GM21360 (cell line): ENCODE data around the gene TRNAU1AP.
"Not testable (repeated sequence)": the region's sequence is repeated elsewhere in the genome, so short reads cannot be mapped to it uniquely, and the experiment has no call there.

Source experiments
- ATAC-seq: cut with Tn5 transposase; IDR thresholded peaks from one replicate; pipeline ENCODE4 v1.9.1; 2021; ENCODE audit warnings: mild to moderate bottlenecking, moderate library complexity; ENCODE audit not compliant: unreplicated experiment

TRNAU1AP gene

GRCh38 chr1:28552758-28553663, at the start of gene TRNAU1AP:
TRNAU1AP (plus strand) TSS chr1:28553085; CDS start chr1:28553111, 26 bp downstream.
- ATAC-seq: peak; percentile 88

GRCh38 chr1:28503117-28503516, 49.8 kb upstream of the TRNAU1AP start:
- ATAC-seq: no peak

GRCh38 chr1:28505406-28506187, 47.3 kb upstream of the TRNAU1AP start, which contains the start of gene RCC1:
RCC1 (plus strand) TSS chr1:28506043; CDS start chr1:28529867, 23,824 bp downstream.
- ATAC-seq: peak; percentile 82

- no peak for ATAC-seq
These were observed 46.0 kb upstream of the TRNAU1AP start for GRCh38 chr1:28506907-28507246.

GRCh38 chr1:28507247-28507645, 45.6 kb upstream of the TRNAU1AP start:
- no peak for ATAC-seq

GRCh38 chr1:28507646-28508434, 45.0 kb upstream of the TRNAU1AP start:
- ATAC-seq: no peak

GRCh38 chr1:28508435-28508754, 44.5 kb upstream of the TRNAU1AP start:
- no peak for ATAC-seq

- ATAC-seq: no peak
These were observed 43.1 kb upstream of the TRNAU1AP start for GRCh38 chr1:28509705-28510272.

- ATAC-seq: no peak
These were observed 42.5 kb upstream of the TRNAU1AP start for GRCh38 chr1:28510273-28510969.

- ATAC-seq: no peak
These were observed 41.9 kb upstream of the TRNAU1AP start for GRCh38 chr1:28510970-28511440.

- no peak for ATAC-seq
These were observed 40.8 kb upstream of the TRNAU1AP start for GRCh38 chr1:28512058-28512611.

- not testable (repeated sequence) for ATAC-seq
These were observed 38.4 kb upstream of the TRNAU1AP start for GRCh38 chr1:28514445-28514933.

GRCh38 chr1:28516518-28516956, 36.3 kb upstream of the TRNAU1AP start:
- ATAC-seq: no peak

- ATAC-seq: peak; percentile 2
These were observed 35.3 kb upstream of the TRNAU1AP start for GRCh38 chr1:28517649-28517999.

- ATAC-seq: peak; percentile 73
These were observed 34.7 kb upstream of the TRNAU1AP start for GRCh38 chr1:28518000-28518744.

GRCh38 chr1:28518745-28519341, 34.0 kb upstream of the TRNAU1AP start:
- ATAC-seq: no peak

- ATAC-seq: no peak
These were observed 32.7 kb upstream of the TRNAU1AP start for GRCh38 chr1:28519946-28520725.

- not testable (repeated sequence) for ATAC-seq
These were observed 32.1 kb upstream of the TRNAU1AP start for GRCh38 chr1:28520796-28521195.
